GM23338 (cell line): ENCODE measurements around the gene SH3BP2. TPM values are rescaled to one million over a fixed set of nuclear protein-coding genes. Genes with fewer than 3 reads are reported as not detected.

Experiments
- ATAC-seq: fragments of 200-7000 bp; cut with Tn5 transposase; 3 replicates; pipeline ENCODE4 v1.9.1; 2020
- DNase-seq: peaks from one replicate; pipeline ENCODE4 v3.0.0-alpha.2; 2015; ENCODE audit warnings: low spot score
- H2AFZ ChIP-seq: fragments of 200-600 bp; sonication (generic); 2 replicates; pipeline ENCODE4 v1.8.0; 2016; ENCODE audit warnings: antibody characterized with exemption, mild to moderate bottlenecking, moderate library complexity
- H3F3A ChIP-seq: fragments of 200-600 bp; sonication (generic); replicated peaks from 2 replicates; pipeline ENCODE4 v1.8.0; 2017; ENCODE audit warnings: antibody characterized with exemption, mixed run types, low read depth
- H3K27ac ChIP-seq: fragments of 200-600 bp; sonication (generic); 2 replicates; pipeline ENCODE4 v1.6.1; 2016; ENCODE audit warnings: low read depth
- H3K27me3 ChIP-seq: fragments of 200-600 bp; sonication (generic); 2 replicates; pipeline ENCODE4 v1.8.0; 2016; ENCODE audit warnings: mild to moderate bottlenecking, mixed run types, moderate library complexity; ENCODE audit not compliant: insufficient read depth
- H3K36me3 ChIP-seq: fragments of 200-600 bp; sonication (generic); 2 replicates; pipeline ENCODE4 v1.8.0; 2016; ENCODE audit warnings: mild to moderate bottlenecking; ENCODE audit not compliant: insufficient read depth
- H3K4me1 ChIP-seq: fragments of 200-600 bp; sonication (generic); 2 replicates; pipeline ENCODE4 v1.8.0; 2016; ENCODE audit warnings: mild to moderate bottlenecking, moderate library complexity; ENCODE audit not compliant: insufficient read depth
- H3K4me2 ChIP-seq: fragments of 200-600 bp; sonication (generic); 2 replicates; pipeline ENCODE4 v1.7.1; 2017; ENCODE audit warnings: mixed run types
- H3K4me3 ChIP-seq: fragments of 200-600 bp; sonication (generic); 2 replicates; pipeline ENCODE4 v1.6.1; 2016; ENCODE audit warnings: mixed run types
- H3K79me2 ChIP-seq: fragments of 200-600 bp; sonication (generic); replicated peaks from 2 replicates; pipeline ENCODE4 v1.8.0; 2017; ENCODE audit warnings: mild to moderate bottlenecking; ENCODE audit not compliant: insufficient read depth
- H3K9me2 ChIP-seq: fragments of 200-600 bp; sonication (generic); 2 replicates; pipeline ENCODE4 v1.8.0; 2017; ENCODE audit not compliant: insufficient read depth
- H4K20me1 ChIP-seq: fragments of 200-600 bp; sonication (generic); replicated peaks from 2 replicates; pipeline ENCODE4 v1.8.0; 2017; ENCODE audit warnings: mild to moderate bottlenecking; ENCODE audit not compliant: insufficient read depth
- H3K27ac Mint-ChIP-seq: 2 replicates; pipeline ENCODE4 v1.8.0; 2020; ENCODE audit warnings: inconsistent platforms, mild to moderate bottlenecking, moderate library complexity, mixed read lengths
- H3K27me3 Mint-ChIP-seq: 3 replicates; pipeline ENCODE4 v1.8.0; 2022; ENCODE audit warnings: low read depth, mild to moderate bottlenecking, moderate library complexity, mixed read lengths, inconsistent platforms; ENCODE audit not compliant: insufficient read depth, poor library complexity
- H3K36me3 Mint-ChIP-seq: 3 replicates; pipeline ENCODE4 v1.8.0; 2021; ENCODE audit warnings: low read depth, mild to moderate bottlenecking, inconsistent platforms, moderate library complexity, mixed read lengths
- H3K4me1 Mint-ChIP-seq: 3 replicates; pipeline ENCODE4 v1.8.0; 2020; ENCODE audit warnings: mild to moderate bottlenecking, inconsistent platforms, mixed read lengths
- H3K4me3 Mint-ChIP-seq: 3 replicates; pipeline ENCODE4 v1.8.0; 2021; ENCODE audit warnings: moderate library complexity, mild to moderate bottlenecking, inconsistent platforms, mixed read lengths
- H3K9me3 Mint-ChIP-seq: 3 replicates; pipeline ENCODE4 v1.8.0; 2020; ENCODE audit warnings: moderate library complexity, mild to moderate bottlenecking, inconsistent platforms, mixed read lengths
- CREB1 ChIP-seq: fragments of 250-450 bp; sonication (Bioruptor Pico); IDR thresholded peaks from 2 replicates; pipeline ENCODE4 v1.5.0; 2020; ENCODE audit warnings: low read depth, mild to moderate bottlenecking, moderate library complexity
- CTCF ChIP-seq, 2 experiments: fragments of 200-600 bp in 1 of 2; sonication (generic) in 1 of 2; conservative IDR thresholded peaks; 2 replicates each; pipeline versions ENCODE4 v1.5.1 to v1.6.1; 2016 to 2017; ENCODE audit warnings: antibody characterized with exemption in 2 of 2, low read depth in 2 of 2, mild to moderate bottlenecking in 2 of 2, moderate library complexity in 1 of 2
- ETS1 ChIP-seq: IDR thresholded peaks from 2 replicates; pipeline ENCODE4 v1.6.1; 2016; ENCODE audit warnings: antibody characterized with exemption
- EZH2 ChIP-seq: fragments of 200-600 bp; sonication (generic); IDR thresholded peaks from one replicate; pipeline ENCODE4 v1.8.0; 2017; ENCODE audit warnings: antibody characterized with exemption, mild to moderate bottlenecking, low read depth; ENCODE audit not compliant: unreplicated experiment
- EZH2phosphoT487 ChIP-seq: fragments of 200-600 bp; sonication (generic); IDR thresholded peaks from one replicate; pipeline ENCODE4 v1.8.1; 2018; ENCODE audit warnings: antibody characterized with exemption; ENCODE audit not compliant: unreplicated experiment
- JUNB ChIP-seq: IDR thresholded peaks from one replicate; pipeline ENCODE4 v1.6.1; 2016; ENCODE audit warnings: antibody characterized with exemption; ENCODE audit not compliant: unreplicated experiment
- POLR2AphosphoS5 ChIP-seq: IDR thresholded peaks from 2 replicates; pipeline ENCODE4 v1.6.1; 2016; ENCODE audit warnings: antibody characterized with exemption, low read depth
- REST ChIP-seq: IDR thresholded peaks from one replicate; pipeline ENCODE4 v1.6.1; 2018; ENCODE audit warnings: antibody characterized with exemption; ENCODE audit not compliant: unreplicated experiment
- STAT1 ChIP-seq: IDR thresholded peaks from one replicate; pipeline ENCODE4 v1.6.1; 2016; ENCODE audit warnings: antibody characterized with exemption; ENCODE audit not compliant: unreplicated experiment
- ZNF114 ChIP-seq: fragments of 250-450 bp; sonication (Bioruptor Pico); IDR thresholded peaks from 2 replicates; pipeline ENCODE4 v1.5.0; 2020; ENCODE audit warnings: mild to moderate bottlenecking, moderate library complexity
- ZNF331 ChIP-seq: fragments of 250-450 bp; sonication (Bioruptor Pico); IDR thresholded peaks from 2 replicates; pipeline ENCODE4 v1.5.0; 2020; ENCODE audit warnings: low read depth, mild to moderate bottlenecking, moderate library complexity
- ZNF462 ChIP-seq: fragments of 250-450 bp; sonication (Bioruptor Pico); IDR thresholded peaks from 2 replicates; pipeline ENCODE4 v1.5.0; 2020; ENCODE audit warnings: mild to moderate bottlenecking, moderate library complexity
- polyA plus RNA-seq: library from polyadenylated mRNA; unstranded; fragments of >200 nt; fragmentation: Nextera tagmentation; extraction: Ambion mirVana; gene quantifications from 2 replicates; pipeline ENCODE4 v1.2.1, GENCODE V29; 2016
- total RNA-seq: library from RNA; depleted of rRNA; stranded (reverse); fragments of >200 nt; shearing (Covaris generic); gene quantifications from 2 replicates; pipeline ENCODE4 v1.2.3, GENCODE V29; 2014

The SH3BP2 gene
- total and polyA plus RNA-seq, 2 experiments from 2014 or later, result 15.2 to 43.9 TPM

GRCh38 chr4:2753436-2753835, 39.4 kb upstream of the SH3BP2 start:
- Mint-ChIP-seq H3K4me1 (peaks cover 12% of the 10 kb centered on the region; the same call in 2 of the 3 replicates), H3K36me3 (peaks cover 3% of the 10 kb centered on the region; the same call in 2 of the 3 replicates), H3K9me3 (no peaks in the 10 kb centered on the region; the same call in 2 of the 3 replicates), H3K27ac (no peak overlapping the region), H3K27me3 (peaks cover 15% of the 10 kb centered on the region), H3K4me3 (no peak overlapping the region)
- 0 out of 2 replicates have a peak, but pooled peaks cover 4% of the 10 kb centered on the region for H3F3A ChIP-seq
- TF ChIP-seq STAT1 (no peak), ETS1 (no peak), POLR2AphosphoS5 (no peak), REST (no peak), JUNB (no peak), ZNF331 (no peak), CREB1 (CRISPR knock-in tag) (no peak), EZH2 (no peak), CTCF (conservative IDR thresholded peaks at IDR 0.05; ENCODE audit: low read depth in 2 of 2) (no peak), EZH2phosphoT487 (no peak), ZNF114 (CRISPR knock-in tag) (no peak), ZNF462 (no peak)
- H3K27me3 ChIP-seq, result no peaks in the 10 kb centered on the region
- no peak for DNase-seq
- no peaks in the 10 kb centered on the region for H3K9me2 ChIP-seq
- H3K27ac ChIP-seq, result no peak overlapping the region
- no peak for ATAC-seq
- peaks cover 4% of the 10 kb centered on the region for H4K20me1 ChIP-seq
- H3K4me3 ChIP-seq, result no peak overlapping the region
- peaks cover 38% of the 10 kb centered on the region for H3K79me2 ChIP-seq
- no peak overlapping the region for H3K4me2 ChIP-seq
- H3K36me3 ChIP-seq, result no peaks in the 10 kb centered on the region
- H3K4me1 ChIP-seq, result peaks cover 6% of the 10 kb centered on the region; the same call in 1 of the 2 replicates
- no peak overlapping the region for H2AFZ ChIP-seq
